GM23338 (cell line): Measurements from ENCODE around the gene EVL.

ENCODE experiments used
- CREB1 ChIP-seq: fragments of 250-450 bp; sonication (Bioruptor Pico); IDR thresholded peaks from 2 replicates; pipeline ENCODE4 v1.5.0; 2020; ENCODE audit warnings: low read depth, mild to moderate bottlenecking, moderate library complexity
- EZH2 ChIP-seq: fragments of 200-600 bp; sonication (generic); IDR thresholded peaks from one replicate; pipeline ENCODE4 v1.8.0; 2017; ENCODE audit warnings: antibody characterized with exemption, mild to moderate bottlenecking, low read depth; ENCODE audit not compliant: unreplicated experiment
- EZH2phosphoT487 ChIP-seq: fragments of 200-600 bp; sonication (generic); IDR thresholded peaks from one replicate; pipeline ENCODE4 v1.8.1; 2018; ENCODE audit warnings: antibody characterized with exemption; ENCODE audit not compliant: unreplicated experiment
- JUNB ChIP-seq: IDR thresholded peaks from one replicate; pipeline ENCODE4 v1.6.1; 2016; ENCODE audit warnings: antibody characterized with exemption; ENCODE audit not compliant: unreplicated experiment
- POLR2AphosphoS5 ChIP-seq: IDR thresholded peaks from 2 replicates; pipeline ENCODE4 v1.6.1; 2016; ENCODE audit warnings: antibody characterized with exemption, low read depth
- TF ChIP-seq, protein P1 (sequence below), 2 experiments: fragments of 200-600 bp in 1 of 2; sonication (generic) in 1 of 2; conservative IDR thresholded peaks; 2 replicates each; pipeline versions ENCODE4 v1.5.1 to v1.6.1; 2016 to 2017; ENCODE audit warnings: antibody characterized with exemption in 2 of 2, low read depth in 2 of 2, mild to moderate bottlenecking in 2 of 2, moderate library complexity in 1 of 2

DNA sequence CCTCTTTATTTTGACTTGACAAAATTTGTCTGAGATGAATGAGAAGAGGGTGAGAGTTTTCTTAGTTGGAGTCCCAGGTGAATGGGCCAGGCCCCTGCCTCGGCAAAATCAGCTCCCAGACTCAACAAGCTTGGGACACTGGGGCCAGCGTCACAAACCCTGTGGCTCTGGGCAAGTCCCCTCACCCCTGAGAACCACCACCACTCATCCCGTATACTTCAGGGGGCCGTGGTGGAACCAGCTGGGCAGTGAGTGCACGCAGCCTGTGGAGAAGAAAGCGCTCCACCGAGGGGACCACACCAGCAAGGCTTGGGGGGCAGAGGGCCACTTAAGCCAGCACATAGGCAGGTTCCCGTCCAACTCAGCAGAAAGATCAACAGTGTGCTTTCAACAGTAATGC lies 54.0 kb downstream of the EVL start:
- TF ChIP-seq CREB1 (CRISPR knock-in tag) (no peak), EZH2 (no peak), POLR2AphosphoS5 (no peak), EZH2phosphoT487 (no peak), JUNB (no peak)
- TF ChIP-seq, protein P1, sequence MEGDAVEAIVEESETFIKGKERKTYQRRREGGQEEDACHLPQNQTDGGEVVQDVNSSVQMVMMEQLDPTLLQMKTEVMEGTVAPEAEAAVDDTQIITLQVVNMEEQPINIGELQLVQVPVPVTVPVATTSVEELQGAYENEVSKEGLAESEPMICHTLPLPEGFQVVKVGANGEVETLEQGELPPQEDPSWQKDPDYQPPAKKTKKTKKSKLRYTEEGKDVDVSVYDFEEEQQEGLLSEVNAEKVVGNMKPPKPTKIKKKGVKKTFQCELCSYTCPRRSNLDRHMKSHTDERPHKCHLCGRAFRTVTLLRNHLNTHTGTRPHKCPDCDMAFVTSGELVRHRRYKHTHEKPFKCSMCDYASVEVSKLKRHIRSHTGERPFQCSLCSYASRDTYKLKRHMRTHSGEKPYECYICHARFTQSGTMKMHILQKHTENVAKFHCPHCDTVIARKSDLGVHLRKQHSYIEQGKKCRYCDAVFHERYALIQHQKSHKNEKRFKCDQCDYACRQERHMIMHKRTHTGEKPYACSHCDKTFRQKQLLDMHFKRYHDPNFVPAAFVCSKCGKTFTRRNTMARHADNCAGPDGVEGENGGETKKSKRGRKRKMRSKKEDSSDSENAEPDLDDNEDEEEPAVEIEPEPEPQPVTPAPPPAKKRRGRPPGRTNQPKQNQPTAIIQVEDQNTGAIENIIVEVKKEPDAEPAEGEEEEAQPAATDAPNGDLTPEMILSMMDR (conservative IDR thresholded peaks at IDR 0.05; ENCODE audit: low read depth in 2 of 2) = no peak
